SKM-1 (cell line): Measurements from ENCODE around the gene RAD51B.

ENCODE experiments used
- DNase-seq: peaks from one replicate; lab custom pipeline; 2025; ENCODE audit not compliant: unreplicated experiment; lab: John Stamatoyannopoulos, UW

The RAD51B gene

GRCh38 chr14:68229423-68230100 is 410.0 kb downstream of the RAD51B start:
- no peak for DNase-seq

- no peak for DNase-seq
These were observed 410.8 kb downstream of the RAD51B start for GRCh38 chr14:68230202-68230949.

GRCh38 chr14:68230950-68231717 is 411.6 kb downstream of the RAD51B start:
- no peak for DNase-seq

- no peak for DNase-seq
These were observed 412.3 kb downstream of the RAD51B start for GRCh38 chr14:68231898-68232297.

- no peak for DNase-seq
These were observed 412.9 kb downstream of the RAD51B start for GRCh38 chr14:68232300-68233055.

DNA sequence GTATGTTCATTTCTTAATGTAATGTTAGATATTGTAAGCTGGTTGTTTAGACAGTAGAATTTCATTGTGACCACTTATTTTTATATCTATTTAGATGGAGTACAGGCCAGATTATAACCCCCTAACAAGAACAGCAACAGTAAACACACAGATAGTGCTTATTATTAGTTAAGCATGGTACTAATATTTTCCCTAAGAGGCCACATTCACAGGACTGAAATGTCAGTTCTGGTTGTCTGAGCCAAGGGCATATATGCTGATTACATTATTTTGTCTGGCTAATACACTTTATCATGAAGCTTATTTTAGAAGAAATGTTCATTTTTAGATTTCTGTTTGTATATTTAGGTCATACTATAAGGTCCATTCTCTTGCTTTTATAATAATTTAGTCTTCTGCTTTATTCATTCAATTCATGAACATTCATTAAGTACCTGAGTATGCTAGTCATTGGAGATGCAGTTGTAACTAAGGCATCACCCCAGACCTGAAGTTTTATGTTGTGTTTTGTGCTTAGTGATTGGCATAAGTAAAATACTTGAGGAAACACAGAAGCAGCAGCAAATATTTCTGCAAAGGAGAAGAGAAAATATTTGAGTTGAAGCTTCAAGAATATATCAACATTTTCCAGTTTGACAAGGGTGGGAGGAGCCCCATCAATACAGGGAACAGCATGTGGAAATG is 413.7 kb downstream of the RAD51B start:
- no peak for DNase-seq

- no peak for DNase-seq
These were observed 414.7 kb downstream of the RAD51B start for GRCh38 chr14:68234101-68234905.

DNA sequence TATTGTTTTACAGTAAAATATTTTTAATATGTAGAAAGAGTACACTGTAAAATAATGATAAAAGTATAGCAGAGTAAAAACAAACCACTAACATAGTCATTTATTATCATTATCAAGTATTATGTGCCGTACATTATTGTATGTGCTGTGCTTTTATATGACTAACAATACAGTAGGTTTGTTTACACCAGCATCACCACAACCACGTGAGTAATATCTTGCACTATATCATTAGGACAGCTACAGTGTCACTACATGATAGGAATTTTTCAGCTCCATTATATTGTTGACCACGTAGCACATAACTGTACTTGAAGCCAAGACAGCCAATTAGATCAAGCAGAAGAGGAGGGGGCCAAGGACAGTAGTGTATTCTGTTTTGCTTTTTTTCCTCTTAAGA is 415.4 kb downstream of the RAD51B start:
- DNase-seq = no peak

DNA sequence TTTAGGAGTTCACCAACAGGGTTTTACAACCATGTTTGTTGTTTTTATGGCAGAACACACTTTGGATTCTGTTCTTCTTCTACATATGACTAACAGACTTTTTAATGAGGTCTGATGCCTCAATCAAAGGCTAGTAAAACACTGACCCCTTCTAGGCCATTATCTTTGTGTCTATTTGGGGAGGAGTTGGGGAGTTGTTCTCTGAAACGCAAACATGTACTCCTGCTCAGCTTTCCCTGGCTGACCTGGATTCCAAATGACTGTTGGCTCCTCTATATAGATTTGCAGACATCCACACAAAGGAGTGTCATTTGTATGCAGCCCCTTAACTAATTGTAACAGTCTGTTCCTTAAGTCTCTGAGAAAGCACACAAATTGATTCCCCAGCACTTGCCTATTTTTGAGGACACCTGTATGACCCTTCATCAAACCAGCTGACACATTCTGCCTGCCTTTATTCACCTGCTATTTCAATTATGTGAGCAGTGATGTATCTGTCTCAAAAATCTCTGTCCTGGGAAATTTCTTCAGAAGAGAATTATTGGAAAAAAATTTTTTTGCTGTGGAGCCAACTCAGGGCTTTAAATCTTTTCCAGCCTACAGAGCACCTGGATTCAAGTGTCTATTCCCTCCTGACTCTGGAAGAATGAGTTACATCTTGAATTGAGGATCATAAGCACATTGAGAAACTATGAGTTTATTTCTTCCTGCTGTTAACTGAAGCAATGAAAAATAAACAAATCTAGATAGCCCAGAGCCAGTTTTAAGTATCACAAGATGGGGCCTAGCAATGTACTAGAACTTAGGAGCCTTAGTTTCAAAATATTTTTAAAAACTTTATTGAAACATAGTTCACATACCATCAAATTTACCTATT is 417.2 kb downstream of the RAD51B start:
- DNase-seq = no peak

GRCh38 chr14:68238551-68238950 is 419.0 kb downstream of the RAD51B start:
- DNase-seq = no peak

GRCh38 chr14:68238976-68239375 is 419.4 kb downstream of the RAD51B start:
- no peak for DNase-seq

DNA sequence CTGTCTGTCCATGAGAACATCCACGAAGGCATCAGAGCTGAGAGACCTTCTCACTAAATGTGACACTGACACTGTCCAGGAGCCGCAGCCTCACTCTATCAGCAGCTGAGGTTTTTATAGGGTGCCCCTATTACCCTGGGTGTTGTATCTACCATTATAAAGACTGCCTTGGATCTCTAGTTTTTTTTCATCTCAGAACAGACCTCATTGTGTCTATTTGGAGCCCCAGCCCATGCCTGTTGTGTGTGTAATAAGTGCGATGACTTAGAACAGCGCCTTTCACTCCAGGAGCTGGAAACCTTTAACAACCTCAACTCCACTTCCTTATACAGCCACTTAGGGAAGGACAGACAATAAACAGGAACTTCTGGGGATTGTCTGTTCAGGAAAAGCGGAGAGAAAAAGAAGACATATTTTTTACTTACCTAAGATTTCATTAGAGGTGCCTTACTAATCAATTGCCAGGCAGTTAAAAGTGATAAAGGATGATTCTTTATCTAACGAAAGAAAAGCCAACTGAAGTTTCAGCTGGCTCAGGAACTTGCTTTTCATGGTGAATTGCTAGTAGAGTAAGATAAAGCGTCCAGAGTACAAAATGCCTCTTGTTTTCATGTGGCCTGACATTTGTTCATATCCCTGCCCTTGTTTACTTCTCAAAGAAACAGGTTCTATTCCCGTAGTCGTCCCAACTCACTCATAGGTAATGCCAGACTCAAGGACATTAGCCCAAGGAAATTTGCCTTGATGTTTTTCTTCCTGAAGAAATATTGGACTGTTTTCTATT is 420.6 kb downstream of the RAD51B start:
- no peak for DNase-seq

DNA sequence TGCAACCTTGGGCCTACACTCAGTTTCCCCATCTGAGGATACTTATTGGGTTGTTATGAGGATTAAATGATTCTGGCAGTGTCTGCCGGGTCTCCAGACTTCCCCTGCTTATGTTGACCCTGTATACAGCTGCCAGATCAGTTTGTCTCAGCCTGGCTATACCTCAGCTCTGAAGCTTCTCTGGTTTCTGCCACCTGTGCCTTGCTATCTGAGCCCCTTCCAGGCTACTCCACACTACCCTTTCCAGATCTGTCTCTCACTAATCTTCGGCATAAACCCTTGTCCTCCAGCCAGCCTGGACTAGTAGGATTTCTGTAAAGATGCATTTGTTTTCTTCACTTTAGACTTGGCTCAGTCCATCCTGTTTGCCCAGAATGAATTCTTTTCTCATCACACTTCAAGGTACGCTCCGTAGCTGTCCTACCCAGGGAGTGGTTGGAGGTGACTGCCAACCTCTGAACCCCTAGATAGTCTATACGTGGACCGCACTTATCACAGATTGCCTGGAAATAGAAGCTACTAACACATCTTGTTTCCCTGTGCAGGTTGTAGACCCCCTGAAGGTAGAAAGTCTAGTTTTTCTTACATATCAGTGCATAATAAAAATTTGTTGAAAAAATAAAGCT is 422.4 kb downstream of the RAD51B start:
- DNase-seq = no peak

GRCh38 chr14:68243450-68244010 is 424.0 kb downstream of the RAD51B start:
- no peak for DNase-seq

DNA sequence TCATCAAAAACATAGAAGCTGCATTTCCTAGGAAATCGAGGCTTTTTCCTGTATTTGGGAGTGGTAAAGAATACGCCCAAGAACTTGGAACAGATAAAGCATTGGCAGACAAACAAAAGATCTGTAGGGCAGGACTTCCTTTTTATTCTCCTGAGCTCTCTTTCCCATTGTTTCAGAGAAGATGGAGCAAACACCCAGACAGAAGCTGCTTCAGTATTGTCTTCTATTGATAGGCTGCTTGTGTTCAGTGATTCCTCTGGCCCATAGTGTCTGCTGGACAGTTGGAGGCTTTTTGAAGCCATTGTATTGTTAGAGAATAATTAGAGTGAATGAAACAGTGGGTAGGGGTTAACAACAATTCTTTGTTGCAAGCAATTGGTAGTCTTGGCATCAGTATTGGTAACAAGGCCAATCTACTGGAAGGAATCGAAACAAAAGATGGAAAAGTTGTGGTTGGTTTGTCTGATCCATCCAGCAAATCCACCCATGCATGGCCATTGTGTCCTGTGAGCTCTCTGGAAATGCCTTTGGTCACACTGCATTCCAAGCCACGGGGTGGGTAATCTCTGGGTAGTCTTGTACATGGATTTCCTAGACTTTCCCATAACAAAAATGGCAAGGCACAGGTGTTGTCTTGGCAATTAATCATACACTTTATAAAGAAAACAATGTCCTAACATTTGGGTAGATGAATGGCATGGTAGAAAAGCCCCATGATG is 424.8 kb downstream of the RAD51B start:
- DNase-seq = no peak
